ENCODE measurements around the gene ADAMTS14.

ADAMTS14 gene

GRCh38 chr10:70774810-70775678, 102.7 kb downstream of the ADAMTS14 start:
- no peak for DNase-seq

- no peak for DNase-seq
Observed at GRCh38 chr10:70775679-70776454, 103.6 kb downstream of the ADAMTS14 start.

GRCh38 chr10:70776455-70777005, 104.2 kb downstream of the ADAMTS14 start:
- DNase-seq = no peak

- DNase-seq = no peak
Observed at GRCh38 chr10:70777063-70777875, 105.0 kb downstream of the ADAMTS14 start.

DNA sequence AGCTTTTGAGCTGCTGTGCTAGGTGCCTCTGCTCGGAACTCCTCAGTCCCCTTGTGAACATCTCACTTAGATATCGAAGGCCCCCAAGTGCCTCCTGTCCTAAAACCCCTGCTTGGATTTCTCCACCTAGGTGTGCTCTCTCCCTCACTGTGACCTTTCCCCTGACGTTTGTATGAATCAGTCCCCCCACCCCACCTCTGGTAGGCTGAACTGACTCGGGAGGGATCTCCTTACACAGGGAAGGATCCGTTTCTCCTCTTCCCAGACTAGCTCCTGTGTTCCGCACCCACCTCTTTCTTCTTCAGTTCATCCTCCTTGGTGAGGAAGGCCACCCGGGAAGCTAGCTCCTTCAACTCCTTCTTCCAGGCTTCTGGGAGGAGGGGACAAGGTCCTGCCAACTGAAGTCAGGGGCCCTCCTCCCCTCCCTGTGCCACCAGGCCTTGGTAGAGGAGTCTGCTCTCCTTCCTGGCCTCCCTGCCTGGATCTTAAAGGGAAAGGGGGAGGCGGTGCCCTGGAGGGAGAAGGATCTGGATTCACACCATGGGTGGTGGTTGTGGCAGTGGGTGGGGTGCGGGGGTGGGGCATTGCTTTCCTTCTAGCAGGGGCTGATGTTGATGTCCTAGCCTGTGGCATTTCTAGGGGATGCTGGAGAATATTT, 106.1 kb downstream of the ADAMTS14 start:
- no peak for DNase-seq

DNA sequence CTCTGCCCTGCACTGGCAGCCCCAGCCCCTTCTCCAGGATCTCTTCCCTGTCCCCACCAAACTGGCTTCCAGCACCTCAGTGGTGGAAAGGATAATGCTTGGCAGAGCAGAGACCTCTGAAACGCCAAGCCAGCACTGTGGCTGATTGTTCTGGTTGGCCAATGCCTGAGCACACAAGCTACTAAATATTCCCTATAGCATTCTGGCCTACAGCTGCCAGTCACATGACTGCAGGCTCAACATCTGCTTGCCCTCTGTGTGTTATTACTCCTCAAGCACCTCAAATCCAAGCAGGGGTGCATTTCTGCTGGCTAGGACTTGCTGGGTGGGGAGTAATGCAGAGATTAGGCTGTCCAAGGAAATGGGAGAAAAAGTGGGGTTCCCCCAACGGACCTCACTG, 106.8 kb downstream of the ADAMTS14 start:
- no peak for DNase-seq

DNA sequence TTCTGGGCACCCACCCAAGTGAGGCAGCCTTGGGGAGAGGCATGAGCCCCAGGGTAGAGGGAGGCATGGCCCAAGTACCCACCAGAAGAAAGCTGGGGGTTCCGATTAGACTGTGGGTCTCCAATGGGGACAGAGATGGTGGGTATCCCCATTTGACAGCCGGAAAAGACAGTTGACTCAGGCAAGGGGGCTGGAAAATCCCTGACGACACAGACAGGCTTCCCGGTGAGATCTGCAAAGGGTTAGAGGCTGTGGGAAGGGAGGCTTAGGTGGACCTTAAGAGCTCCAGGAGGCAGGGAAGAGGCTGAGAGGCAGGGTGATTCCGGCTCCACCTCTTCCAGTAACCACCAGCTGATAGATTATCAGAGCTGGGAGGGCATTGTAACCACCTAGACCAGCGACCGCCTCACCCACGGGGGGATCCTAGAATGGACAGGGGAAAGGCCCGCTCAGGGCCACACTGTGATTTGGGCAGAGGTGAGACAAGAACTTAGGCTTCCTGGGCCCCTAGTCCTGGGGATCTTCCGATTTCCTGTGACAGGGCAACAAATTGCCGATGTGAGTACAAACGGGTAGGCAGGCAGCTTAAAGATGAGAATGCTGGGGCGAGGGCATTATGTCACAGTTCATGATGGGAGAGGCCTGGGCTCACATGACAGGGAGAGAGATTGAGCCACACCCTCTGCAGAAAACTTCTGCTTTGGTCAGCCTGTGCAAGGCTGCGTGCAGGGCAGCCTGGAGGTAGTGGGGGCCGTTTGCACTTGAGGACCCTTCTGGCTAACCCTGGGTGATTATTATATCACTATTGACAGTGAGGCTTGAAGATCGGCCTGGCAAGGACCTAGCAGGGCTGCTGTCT, 107.4 kb downstream of the ADAMTS14 start:
- DNase-seq = no peak

DNA sequence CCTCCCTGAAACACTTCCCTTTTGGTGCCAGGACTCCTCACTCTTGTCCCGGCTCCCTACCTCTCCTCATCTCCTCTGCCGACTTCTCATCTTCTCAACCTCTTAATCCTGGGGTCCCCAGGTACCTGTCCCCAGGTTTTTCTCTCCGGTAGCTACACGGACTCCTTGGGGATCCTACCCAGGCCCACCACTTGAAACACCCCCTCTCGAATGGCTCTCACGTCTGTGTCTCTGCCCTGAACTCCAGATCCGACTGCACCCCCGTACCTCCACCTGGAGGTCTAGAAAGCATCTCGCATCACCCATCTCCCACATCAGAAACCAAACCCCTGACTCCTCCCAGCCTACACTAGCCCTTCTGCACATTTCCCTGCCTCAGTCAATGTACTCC, 108.1 kb downstream of the ADAMTS14 start:
- no peak for DNase-seq

DNA sequence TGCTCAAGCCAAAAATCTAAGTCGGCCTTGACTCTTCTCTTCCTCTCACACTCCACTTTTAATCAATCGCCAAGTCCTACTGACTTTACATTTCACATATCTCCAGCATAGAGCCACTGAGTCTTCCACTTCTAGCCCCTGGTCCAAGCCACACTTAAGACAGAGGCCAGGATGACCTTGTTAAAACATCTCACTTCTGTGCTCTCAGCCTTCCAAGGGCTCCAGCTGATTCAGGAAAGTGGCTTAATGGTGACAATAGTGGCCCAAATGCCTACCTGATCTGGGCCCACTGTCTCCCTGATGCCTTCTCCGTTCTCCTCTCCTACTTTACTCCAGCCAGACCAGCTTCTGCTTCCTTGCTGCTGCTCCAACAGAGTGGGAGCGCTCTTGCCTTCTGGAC, 108.5 kb downstream of the ADAMTS14 start:
- DNase-seq = no peak

DNA sequence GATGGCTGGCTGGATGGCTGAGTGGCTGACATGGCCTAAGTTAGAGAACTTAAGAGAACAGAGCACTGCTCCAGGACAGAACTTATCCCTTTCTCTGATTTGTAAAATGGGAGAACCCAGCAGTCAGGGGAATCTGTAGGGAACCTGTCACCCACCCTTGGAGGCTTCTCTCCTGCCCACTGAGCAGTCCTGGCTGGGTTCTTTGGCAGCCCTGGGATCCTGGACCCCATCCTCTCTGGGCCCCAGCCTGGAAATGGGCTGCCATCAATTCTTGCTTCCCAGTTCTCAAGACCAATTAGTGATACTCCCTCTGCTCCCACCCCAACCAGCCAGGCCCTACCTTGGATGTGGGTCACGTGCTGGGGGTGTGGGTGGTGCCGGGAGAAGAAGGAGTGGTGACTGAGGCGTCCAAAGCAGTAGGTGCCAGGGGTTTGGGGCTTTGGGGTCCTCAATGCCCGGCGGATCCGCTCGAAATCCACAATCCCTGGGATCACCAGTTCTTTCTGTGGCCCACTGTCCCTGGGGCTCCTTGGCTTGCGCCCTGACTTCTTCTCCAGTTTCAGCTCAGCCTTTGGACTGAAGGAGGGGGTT, 109.2 kb downstream of the ADAMTS14 start:
- DNase-seq = no peak

GRCh38 chr10:70782086-70782745, 109.9 kb downstream of the ADAMTS14 start:
- no peak for DNase-seq

DNA sequence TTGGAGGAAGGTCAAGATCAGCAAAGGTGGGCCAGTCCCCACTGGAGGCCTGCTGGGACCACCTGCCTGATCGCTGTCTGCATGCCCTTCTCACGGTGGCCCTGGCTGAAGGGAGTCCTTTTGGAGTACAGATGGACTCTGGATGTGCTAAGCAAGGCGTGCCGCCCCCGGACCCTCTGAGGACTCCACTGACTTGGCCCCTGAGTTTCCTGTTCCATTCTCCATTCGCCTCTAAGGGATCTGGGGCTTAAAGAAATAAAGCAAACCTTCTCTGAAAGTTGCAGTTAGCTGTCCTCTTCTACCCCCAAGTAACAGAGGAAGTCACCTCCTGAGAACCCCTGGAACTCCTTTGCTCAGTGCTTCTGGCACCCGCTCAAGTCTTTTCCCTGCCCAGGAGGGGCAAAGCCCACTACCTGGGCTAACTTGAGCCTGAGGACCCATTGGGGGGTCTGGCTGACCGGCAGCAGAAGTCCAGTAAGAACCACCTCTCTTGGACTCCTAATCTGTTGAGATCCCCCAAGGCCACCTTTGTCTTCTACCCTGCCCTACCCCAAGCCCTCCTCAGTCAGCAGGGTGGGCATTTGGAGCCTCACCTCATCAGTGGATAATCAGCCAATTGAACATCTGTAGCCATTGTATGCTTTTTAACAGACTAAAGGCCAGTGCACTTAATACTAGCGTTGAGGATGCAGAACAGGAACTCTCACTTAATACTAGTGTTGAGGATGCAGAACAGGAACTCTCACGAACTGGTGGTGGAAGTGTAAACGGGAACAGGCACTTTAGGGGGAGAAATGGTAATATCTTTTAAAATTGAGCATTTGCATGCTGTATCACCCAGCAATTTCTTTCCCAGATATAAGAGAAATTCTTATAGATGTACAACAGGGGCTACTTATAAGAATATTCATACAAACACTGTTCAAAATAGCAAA, 110.7 kb downstream of the ADAMTS14 start:
- DNase-seq = no peak

GRCh38 chr10:70784016-70784415, 111.7 kb downstream of the ADAMTS14 start:
- no peak for DNase-seq

DNA sequence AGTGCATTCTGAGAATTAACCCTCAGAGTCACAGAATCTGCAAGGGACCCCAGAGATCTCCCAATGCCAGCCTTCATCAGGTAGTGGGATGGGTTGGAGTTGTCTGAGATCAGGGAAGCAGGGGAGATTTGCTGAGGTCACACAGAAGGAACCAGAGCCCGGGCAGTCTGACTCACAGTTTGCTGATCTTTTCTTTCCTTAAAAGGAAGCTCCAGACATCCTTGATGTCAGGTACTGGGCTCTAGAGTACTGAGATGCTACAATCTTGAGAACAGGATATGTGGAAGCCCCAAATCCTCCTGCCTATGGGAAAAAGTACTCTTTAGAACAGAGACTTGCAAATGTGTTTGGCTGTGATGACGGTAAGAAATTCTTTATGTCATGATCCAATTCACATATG, 112.2 kb downstream of the ADAMTS14 start:
- no peak for DNase-seq

GRCh38 chr10:70785190-70785589, 112.9 kb downstream of the ADAMTS14 start, which contains the start of gene TBATA:
Gene TBATA (minus strand): TSS chr10:70785377. CDS start chr10:70783379, 1,998 bp downstream.
- DNase-seq = no peak

DNA sequence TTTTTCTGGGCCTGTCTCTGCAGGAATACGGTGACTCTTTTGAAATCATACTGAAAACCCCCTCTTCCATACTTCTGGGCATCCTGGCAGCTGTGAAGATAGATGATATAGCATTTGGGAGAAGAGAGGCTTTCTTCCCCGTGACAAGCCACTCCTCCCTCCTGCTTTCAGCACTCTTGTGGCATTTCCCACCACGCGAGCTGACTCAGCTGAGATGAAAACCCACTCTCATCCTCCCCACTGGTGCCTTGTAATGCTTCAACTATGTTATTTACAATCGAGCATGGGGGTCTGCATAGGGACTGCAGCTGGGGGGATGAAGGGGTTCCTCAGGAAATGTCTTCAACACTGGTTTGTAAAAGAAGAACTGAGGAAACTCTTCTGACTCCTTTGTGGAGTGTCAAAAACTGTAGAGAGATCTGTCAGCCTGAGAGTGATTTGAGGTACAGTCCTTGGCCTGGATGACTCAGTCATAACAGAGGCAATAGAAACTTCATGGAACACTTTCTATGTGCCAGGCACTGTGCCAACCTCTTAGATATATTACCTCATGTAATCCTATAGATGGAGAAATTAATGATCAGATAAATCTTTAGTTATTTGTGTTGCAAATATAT, 114.6 kb downstream of the ADAMTS14 start:
- DNase-seq = peak; percentile 32

DNA sequence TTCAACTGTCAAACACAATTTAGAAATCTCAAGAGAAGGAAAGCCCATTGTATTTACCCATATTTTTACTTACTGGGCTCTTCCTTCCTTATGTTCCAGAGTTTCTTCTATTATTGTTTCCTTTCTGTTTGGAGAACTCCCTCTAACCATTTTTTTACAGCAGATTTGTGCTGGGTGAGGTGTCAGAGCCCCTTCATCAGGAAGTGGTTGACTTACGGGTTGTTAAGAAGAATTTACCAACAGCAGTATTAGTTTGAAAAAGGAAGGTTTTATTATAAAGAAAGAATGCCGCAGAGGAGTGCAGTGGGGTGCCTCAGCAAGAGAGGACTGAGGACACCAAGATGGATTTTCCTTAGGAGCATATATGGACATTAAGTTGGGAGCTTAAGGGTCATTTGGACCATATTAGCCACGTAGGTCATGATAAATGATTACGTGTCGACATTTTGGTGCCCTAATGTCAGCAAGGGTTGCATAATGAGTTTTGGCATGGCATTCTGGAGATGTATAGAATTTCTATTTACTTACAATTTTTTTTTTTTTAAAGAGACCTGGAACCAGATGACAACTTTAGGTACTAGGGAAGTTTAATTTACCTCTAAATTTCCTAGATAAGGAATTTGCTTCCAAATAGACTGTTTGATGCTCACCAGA, 119.2 kb downstream of the ADAMTS14 start:
- no peak for DNase-seq

GRCh38 chr10:70795613-70796012, 123.3 kb downstream of the ADAMTS14 start:
- DNase-seq = no peak
